Stimulated activated CD8-positive, alpha-beta memory T cell treated with anti-CD3 and anti-CD28 coated beads, Interleukin-15, amount 100 ng/mL, for 4 hours (primary cell): ENCODE data around the gene ZNF229.
A peak's percentile ranks its signal among the peaks of the same experiment; 100 is the strongest.
"Not testable (repeated sequence)": the region's sequence is repeated elsewhere in the genome, so short reads cannot be mapped to it uniquely, and the experiment has no call there.

Experiments used
- DNase-seq, 2 donors: peaks; one replicate each; pipeline ENCODE4 v3.0.0-alpha.2; 2020; ENCODE audit warnings: low read depth in 2 of 2

Gene ZNF229

DNA sequence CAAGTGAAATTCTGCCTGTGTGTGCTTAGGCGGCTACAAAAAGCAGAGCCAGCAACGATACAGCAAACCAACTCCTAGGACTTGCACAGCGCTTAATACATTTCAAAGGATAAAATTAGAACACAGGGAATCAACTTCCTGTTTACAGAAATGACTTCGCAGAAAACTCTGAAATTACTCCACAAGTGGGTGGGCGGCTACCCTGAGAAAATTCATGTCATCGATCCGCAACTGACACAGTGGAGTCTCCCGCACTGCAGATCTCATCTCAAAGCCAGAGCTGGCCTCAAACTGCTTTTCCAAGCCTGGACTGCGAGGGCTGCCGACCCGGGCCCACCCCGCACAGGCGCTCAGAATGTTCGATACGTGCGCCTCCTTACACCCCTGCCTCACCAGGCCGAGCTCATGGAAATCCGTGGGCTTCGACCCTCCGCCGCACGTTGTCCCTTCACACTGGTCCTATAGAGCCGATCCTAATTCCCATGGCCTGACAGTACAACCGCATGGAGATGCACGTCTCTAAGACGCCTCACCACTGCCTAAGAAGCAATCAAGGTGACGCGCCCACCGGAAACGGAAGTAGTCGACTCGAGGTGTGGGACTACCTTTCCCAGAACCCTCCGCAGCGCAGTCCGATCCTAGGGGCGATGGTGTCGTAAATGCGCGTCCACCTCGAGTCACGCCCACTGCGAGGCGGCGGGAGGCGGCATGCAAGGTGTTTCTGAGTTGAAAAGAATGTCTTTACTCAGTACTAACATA lies at the start of gene ZNF229:
ZNF229 (minus strand) TSS at position 557 of the 759 bp plus-strand sequence. CDS start 5,625 bp downstream, outside the sequence.
- DNase-seq: peak; percentile 17 to 57

DNA sequence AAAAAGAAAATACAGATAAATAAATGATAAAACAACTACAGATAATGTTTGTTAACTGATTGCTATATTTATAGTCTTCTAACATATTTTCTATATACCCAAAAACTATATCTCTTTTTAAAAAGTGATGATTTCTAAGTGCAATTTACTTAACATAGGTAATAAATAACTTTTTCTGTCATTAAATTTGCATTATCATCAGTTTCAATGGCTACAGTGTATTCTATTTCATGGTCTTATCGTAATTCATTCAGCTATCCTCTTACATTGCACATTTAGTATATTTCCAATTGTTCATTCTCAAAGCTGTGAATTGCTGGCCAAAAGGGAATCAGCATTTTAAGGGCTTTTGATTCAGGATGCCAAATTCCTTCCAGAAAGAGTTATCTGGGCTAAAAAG lies 48.4 kb upstream of the ZNF229 start:
- no peak for DNase-seq

DNA sequence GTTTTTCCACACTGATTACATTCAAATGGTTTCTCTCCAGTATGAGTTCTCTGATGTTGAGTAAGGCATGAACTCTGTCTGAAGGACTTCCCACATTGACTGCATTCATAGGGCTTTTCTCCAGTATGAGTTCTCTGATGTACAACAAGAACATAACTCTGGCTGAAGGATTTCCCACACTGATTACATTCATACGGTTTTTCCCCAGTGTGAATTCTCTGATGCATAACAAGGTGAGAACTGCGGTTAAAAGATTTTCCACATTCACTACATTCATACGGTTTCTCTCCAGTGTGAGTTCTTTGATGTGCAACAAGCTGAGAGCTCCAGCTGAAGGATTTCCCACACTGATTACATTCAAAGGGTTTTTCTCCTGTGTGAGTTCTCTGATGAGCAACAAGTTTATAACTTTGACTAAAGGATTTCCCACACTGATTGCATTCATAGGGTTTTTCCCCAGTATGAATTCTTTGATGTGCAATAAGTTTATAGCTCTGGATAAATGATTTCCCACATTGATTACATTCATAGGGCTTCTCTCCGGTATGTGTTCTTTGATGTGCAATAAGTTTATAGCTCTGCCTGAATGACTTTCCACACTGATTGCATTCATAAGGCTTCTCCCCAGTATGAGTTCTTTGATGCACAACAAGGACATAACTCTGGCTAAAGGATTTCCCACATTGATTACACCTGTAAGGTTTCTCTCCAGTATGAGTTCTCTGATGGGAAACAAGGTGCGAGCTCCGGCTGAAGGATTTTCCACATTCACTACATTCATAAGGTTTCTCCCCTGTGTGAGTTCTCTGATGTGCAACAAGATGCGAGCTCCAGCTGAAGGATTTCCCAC lies 28.5 kb upstream of the ZNF229 start:
- no peak for DNase-seq

DNA sequence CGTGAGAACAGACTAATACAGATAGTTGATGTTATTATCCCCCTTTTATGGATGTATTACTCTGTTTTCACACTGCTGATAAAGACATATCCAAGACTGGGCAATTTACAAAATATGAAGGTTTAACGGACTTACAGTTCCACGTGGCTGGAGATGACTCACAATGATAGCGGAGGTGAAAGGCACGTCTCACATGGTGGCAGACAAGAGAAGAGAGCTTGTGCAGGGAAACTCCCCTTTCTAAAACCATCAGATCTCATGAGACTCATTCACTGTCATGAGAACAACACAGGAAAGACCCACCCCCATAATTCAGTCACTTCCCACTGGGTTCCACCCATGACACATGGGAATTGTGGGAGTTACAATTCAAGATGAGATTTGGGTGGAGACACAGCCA lies 20.5 kb upstream of the ZNF229 start:
- not testable (repeated sequence) for DNase-seq

DNA sequence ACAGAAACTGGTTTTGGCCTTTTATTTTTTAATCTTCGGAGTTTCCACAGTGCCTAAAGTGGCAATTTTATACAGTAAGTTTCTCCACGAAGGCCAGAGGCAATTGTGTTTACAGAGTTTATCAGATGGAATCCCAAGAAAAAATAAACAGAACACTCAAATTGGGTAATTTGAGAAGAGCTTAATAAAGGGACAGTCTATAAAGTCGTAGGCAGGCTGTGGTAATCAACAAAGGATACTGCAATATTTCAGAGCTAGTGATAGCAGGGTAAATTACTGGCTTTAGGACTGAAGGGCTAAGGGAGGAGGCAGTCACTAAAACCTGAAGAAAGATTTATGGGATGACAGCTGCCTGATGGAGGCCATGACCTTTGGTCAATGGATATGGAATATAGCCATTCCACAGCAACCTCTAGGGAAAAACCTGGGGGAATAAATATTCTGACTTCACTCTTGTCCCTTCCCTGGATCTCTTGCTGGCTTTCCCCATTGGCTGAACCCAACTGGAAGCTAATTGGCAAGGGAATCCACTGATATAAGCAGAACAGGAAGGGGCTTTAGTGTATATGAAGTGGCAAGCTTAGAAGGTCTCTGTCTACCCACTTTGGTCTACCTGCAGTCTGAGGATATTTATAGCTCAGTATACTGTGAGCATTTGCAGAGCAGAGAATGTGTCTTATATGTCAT lies 14.5 kb upstream of the ZNF229 start:
- not testable (repeated sequence) for DNase-seq

DNA sequence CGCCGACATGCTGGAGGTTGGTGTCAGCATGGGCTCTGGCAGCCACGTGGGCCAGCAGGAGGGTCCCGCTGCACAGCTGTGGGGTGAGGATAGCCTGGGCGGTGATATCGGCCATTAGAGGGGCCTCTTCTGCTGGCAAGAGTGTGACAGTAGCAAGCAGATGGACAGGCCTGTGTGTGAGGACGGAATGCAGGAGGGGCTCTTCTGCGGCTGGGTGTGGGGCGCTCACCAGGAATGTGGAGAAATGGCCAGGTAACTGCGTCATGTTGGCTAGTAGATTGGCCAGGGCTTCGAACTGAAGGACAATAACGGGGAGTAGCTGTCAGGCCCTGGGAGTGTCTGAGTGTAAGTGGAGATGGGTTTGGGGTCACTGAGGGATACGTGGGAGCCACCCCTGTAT lies 7.7 kb upstream of the ZNF229 start:
- DNase-seq: not testable (repeated sequence)

DNA sequence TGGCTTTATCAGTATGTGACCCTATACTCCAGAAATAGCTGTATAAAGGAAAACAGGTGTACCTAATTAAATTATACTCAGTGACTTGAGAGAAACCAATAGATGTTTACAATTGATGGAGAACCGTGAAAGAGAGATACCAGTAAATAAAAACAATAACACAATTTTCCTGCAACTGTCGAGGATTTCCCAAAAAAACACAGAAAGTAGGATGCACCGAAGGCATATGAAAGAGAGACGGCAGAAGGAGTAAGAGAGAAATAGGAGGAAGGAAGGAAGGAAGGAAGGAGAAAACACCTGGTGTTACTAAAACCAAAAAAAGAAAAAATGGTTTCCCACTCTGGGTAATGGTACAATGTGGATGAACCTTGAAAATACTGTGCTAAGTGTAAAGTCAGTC lies 6.8 kb upstream of the ZNF229 start:
- DNase-seq: no peak

DNA sequence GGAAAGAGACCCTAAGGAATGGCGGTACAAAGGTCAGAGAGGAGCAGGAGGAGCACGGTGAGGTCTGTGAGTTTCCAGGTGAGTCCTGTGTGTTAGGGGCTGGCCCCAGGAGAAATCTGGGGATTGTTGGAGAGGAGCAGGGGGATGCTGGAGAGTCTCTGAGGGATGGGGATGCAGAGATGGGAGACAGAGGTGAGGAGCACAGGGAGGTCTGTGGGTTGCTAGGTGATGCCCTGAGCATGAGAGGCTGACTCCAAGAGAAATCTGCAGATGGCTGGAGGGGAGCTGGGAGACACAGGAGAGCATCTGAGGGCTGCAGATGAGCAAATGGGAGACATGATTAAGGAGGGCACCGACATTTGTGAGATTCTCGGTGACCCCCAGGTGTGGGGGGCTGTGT lies 4.1 kb upstream of the ZNF229 start:
- no peak for DNase-seq

DNA sequence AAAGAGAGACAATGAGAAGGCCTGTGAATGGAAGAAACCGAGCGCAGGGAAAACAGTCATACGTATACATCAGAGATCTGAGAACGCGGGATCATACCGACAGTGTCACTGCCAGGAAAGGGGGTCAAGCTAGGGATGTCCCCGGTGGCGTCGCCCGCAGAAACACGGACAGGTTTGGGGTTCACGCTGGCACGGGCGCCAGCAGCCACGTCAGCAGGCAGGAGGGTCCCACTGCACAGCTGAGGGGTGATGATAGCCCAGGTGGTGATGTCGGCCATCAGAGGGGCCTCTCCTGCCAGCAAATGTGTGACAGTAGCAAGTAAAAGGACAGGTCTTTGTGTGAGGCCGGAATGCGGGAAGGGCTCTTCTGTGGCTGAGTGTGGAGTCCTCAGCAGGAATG lies 3.4 kb upstream of the ZNF229 start:
- no peak for DNase-seq

DNA sequence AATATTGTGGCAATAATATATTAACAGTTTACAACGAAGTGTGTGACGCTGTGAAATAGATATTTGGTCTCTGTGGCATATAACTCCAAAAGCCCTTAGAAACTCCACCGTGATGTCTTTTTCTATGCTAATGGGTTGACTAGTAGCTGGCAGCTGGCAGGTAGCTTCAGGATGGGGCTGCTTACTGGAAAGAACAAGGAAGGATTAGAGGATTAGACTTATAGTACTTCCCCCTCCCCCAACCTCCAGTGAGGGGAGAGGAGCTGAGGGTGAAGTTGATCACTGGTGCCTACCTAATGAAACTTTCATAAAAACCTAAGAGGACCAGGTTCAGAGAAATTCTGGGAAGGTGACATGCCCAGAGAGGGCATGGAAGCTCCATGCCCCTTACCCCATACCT lies 9.8 kb downstream of the ZNF229 start:
- no peak for DNase-seq

DNA sequence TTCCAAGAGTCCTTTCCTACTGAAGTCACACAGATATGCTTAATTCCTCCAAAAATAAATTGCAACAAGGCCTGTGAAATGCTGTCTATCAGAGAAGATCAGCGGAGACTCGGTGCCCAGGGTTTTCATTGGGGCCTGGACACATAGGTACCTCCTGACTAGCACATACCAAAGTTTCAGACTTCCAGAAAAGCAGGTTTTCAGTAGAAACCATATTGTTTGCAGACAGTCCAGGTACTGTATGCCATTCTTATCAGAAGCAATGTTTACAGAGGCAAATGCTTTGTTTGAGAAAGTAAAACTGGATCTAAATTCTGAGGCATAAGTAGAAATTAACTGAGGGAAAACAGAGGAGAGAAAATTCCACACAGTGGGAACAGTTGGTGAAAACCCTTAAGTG lies 12.8 kb downstream of the ZNF229 start:
- no peak for DNase-seq

DNA sequence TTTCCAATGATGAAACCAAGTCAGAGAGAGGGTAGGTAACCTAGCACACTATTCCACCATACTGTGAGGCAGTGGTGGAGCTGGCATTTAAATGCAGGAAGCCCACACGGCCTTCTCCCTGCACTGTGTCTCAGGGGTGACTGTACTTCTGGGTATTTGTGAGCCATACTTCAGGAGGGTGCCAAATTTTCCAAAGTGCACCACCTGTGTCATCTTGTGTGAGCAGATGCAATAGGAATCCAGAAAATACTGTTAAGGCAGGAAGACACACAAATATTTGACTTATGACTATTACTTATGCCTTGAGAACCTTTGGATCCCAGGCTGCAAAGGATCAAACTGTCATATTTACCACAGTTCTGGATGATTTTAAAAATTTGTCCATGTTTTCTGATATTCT lies 17.3 kb downstream of the ZNF229 start:
- DNase-seq: no peak

DNA sequence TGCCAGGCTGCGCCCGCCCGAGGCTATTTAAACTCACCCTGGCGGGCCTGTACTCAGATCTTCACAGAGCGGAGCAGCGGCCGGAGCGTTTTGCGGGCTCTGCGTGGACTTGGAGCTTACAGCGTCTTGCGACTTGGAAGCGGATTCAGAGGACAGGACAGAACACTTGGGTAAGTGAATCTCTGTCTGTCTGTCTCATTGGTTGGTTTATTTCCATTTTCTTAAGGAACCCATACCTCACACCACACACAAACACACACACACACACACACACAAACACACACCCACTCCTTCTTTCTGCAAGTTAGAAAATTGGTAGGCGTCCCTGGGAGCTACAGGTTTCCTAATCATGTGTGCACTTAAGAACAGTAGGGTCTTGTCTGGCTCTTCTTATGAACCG lies 32.7 kb downstream of the ZNF229 start:
- DNase-seq: not testable (repeated sequence)

DNA sequence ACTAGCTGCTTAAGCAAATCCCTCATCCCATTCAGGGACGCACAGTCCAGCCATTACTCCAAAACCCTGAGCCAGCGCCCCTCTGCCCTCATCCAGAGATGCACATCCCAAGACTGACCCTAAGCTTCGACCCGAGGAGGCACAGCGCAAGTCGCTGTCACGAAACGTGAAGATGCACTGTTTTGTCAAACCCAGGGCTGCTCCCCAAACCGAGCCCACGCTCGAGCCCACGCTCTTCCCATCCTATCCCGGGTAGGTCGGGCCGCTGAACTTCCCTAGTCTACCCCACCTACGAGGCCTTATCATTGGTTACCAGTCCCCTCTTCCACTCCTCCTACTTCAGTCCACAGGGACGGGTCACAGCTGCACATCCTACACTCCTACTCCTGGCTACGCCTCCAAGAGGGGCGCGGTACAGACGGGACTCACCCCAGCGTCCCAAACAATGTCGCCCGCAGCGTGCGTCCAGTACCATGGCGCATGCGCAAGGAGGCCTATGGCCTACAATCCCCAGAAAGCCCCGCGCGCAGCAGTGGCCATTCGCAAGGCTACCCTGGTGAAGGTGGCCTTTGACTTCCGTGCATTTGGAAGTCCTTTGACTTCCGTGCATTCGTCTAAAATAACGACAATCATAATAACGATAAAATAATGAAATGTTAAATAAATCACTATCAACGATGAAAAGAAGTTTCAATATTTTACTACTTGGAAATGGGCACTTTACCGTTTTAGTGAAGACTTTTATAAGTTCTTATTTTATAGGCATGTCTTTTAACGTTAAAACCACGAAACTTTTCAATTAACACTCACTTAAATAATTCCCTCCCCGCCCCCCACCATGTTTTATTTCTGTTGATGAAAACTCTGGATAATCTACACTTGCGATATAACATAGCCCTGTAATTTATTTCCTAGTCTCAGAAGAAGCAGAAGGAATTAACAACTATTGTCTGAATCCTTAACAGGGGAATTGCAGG lies 46.8 kb downstream of the ZNF229 start, which contains the start of gene ZNF285:
ZNF285 (minus strand) TSS at position 470 of the 977 bp plus-strand sequence. CDS start 4,395 bp downstream, outside the sequence.
- peak; percentile 48 to 66 for DNase-seq

DNA sequence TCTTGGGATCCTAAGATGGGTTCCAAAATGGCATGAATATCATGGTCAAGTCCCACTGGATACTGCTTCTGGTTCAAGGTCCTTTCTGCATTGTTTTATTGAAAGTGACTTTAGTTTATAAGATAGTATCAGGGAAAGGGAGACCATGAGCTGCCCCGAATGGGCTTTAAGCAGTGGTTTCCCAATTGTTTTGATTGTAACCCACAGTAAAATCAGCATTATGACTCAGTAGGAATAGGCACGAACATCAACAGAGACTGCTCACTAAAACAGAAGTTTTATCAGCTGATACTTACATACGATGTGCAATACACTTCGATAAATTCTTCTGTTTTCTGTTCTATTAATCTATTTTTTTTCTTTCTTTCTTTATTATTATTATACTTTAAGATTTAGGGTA lies 59.0 kb downstream of the ZNF229 start:
- DNase-seq: not testable (repeated sequence)
